ENCODE data around the gene IFNA4. TPM values are rescaled to one million over a fixed set of nuclear protein-coding genes. Genes with fewer than 3 reads are reported as not detected.

The IFNA4 gene
- total and polyA plus RNA-seq, 4 donors: not detected

Small RNA genes lying within 50 kb of the gene (small RNA-seq; reads per million reads assigned to genes)
- gene RF00019 (ENCODE audit: low replicate concordance): not detected

Other genes starting within 250 kb of the IFNA4 start
- 1 to 10 TPM; 3.7 to 4.1 TPM for gene HACD4, start 155.9 kb downstream of the IFNA4 start, total RNA-seq
- 1 to 10 TPM; 1.3 to 1.6 TPM for gene HACD4, start 155.9 kb downstream of the IFNA4 start, polyA plus RNA-seq (ENCODE audit: insufficient read length in 2 of 2)
- gene IFNB1, start 109.6 kb downstream of the IFNA4 start, total RNA-seq: not detected
- gene IFNB1, start 109.6 kb downstream of the IFNA4 start, polyA plus RNA-seq (ENCODE audit: insufficient read length in 2 of 2): not detected
- gene IFNW1, start 45.8 kb downstream of the IFNA4 start, total RNA-seq: not detected
- gene IFNW1, start 45.8 kb downstream of the IFNA4 start, polyA plus RNA-seq (ENCODE audit: insufficient read length in 2 of 2): under 1 TPM in 1 of 2 donors, not detected in 1; 0.15 TPM
- not detected for gene IFNA21, start 20.9 kb downstream of the IFNA4 start, total RNA-seq
- gene IFNA21, start 20.9 kb downstream of the IFNA4 start, polyA plus RNA-seq (ENCODE audit: insufficient read length in 2 of 2): not detected
- not detected for gene IFNA7, start 14.6 kb upstream of the IFNA4 start, total RNA-seq
- not detected for gene IFNA7, start 14.6 kb upstream of the IFNA4 start, polyA plus RNA-seq (ENCODE audit: insufficient read length in 2 of 2)
- gene IFNA10, start 19.6 kb upstream of the IFNA4 start, total RNA-seq: not detected
- not detected for gene IFNA10, start 19.6 kb upstream of the IFNA4 start, polyA plus RNA-seq (ENCODE audit: insufficient read length in 2 of 2)
- gene IFNA16, start 29.7 kb upstream of the IFNA4 start, total RNA-seq: not detected
- not detected for gene IFNA16, start 29.7 kb upstream of the IFNA4 start, polyA plus RNA-seq (ENCODE audit: insufficient read length in 2 of 2)
- gene IFNA17, start 40.6 kb upstream of the IFNA4 start, total RNA-seq: not detected
- not detected for gene IFNA17, start 40.6 kb upstream of the IFNA4 start, polyA plus RNA-seq (ENCODE audit: insufficient read length in 2 of 2)
- gene IFNA14, start 52.4 kb upstream of the IFNA4 start, total RNA-seq: not detected
- gene IFNA14, start 52.4 kb upstream of the IFNA4 start, polyA plus RNA-seq (ENCODE audit: insufficient read length in 2 of 2): not detected
- gene IFNA5, start 117.7 kb upstream of the IFNA4 start, total RNA-seq: not detected
- gene IFNA5, start 117.7 kb upstream of the IFNA4 start, polyA plus RNA-seq (ENCODE audit: insufficient read length in 2 of 2): not detected
- gene KLHL9, start 147.8 kb upstream of the IFNA4 start, total RNA-seq: 10 to 100 TPM; 42.2 to 70.6 TPM
- gene KLHL9, start 147.8 kb upstream of the IFNA4 start, polyA plus RNA-seq (ENCODE audit: insufficient read length in 2 of 2): 10 to 100 TPM; 37.8 to 52.3 TPM
- not detected for gene IFNA6, start 163.3 kb upstream of the IFNA4 start, total RNA-seq
- gene IFNA6, start 163.3 kb upstream of the IFNA4 start, polyA plus RNA-seq (ENCODE audit: insufficient read length in 2 of 2): not detected
- not detected for gene IFNA13, start 180.5 kb upstream of the IFNA4 start, total RNA-seq
- not detected for gene IFNA13, start 180.5 kb upstream of the IFNA4 start, polyA plus RNA-seq (ENCODE audit: insufficient read length in 2 of 2)
- gene IFNA2, start 197.8 kb upstream of the IFNA4 start, total RNA-seq: not detected
- gene IFNA2, start 197.8 kb upstream of the IFNA4 start, polyA plus RNA-seq (ENCODE audit: insufficient read length in 2 of 2): not detected
- not detected for gene IFNA8, start 221.5 kb upstream of the IFNA4 start, total RNA-seq
- not detected for gene IFNA8, start 221.5 kb upstream of the IFNA4 start, polyA plus RNA-seq (ENCODE audit: insufficient read length in 2 of 2)